Measurements from ENCODE around the gene SLC30A7. TPM values are rescaled to one million over a fixed set of nuclear protein-coding genes. Genes with fewer than 3 reads are reported as not detected.
A peak's percentile ranks its signal among the peaks of the same experiment; 100 is the strongest.

SLC30A7 gene
- total RNA-seq, 6 experiments from 2014 or later, result 19.1 to 32.2 (median 23.3) TPM

- intact Hi-C loops (cut with DNase I), result no loop called here
- DNase-seq, result no peak
- Histone ChIP-seq H3K4me3 (no peak overlapping the region), H3K27ac (peak overlapping the region in 1 of 3 donors; percentile 4), H3K27me3 (no peaks in the 10 kb centered on the region), H3K4me1 (peaks cover 0 to 14% (median 3%) of the 10 kb centered on the region in 4 donors), H3K9me3 (no peaks in the 10 kb centered on the region), H3K36me3 (no peaks in the 10 kb centered on the region)
- peak; percentile 59 to 79 (median 70) for ATAC-seq
- whole genome bisulfite sequencing (ENCODE audit: insufficient coverage, low coverage, low lambda C conversion rate, missing lambda C conversion rate), result 57% methylated on average over 4 of the region's 4 CpGs
- TF ChIP-seq CTCF (IDR thresholded peaks at IDR 0.05) (no peak), POLR2A (IDR thresholded peaks at IDR 0.05) (no peak)
Observed at GRCh38 chr1:100995198-100995988, 99.5 kb downstream of the SLC30A7 start.

- Histone ChIP-seq H3K36me3 (no peaks in the 10 kb centered on the region), H3K27ac (no peak overlapping the region), H3K4me3 (no peak overlapping the region), H3K9me3 (no peaks in the 10 kb centered on the region), H3K4me1 (peaks cover 0 to 24% (median 3%) of the 10 kb centered on the region in 4 donors), H3K27me3 (no peaks in the 10 kb centered on the region)
- intact Hi-C loops (cut with DNase I), result no loop called here
- TF ChIP-seq POLR2A (IDR thresholded peaks at IDR 0.05) (no peak), CTCF (IDR thresholded peaks at IDR 0.05) (no peak)
- WGBS (ENCODE audit: insufficient coverage, low coverage, low lambda C conversion rate, missing lambda C conversion rate), result 100% methylated on average over 1 of the region's 1 CpG
- ATAC-seq (no peak), DNase-seq (no peak)
Observed at GRCh38 chr1:100998426-100998825, 102.5 kb downstream of the SLC30A7 start.

- intact Hi-C loops (cut with DNase I), result no loop called here
- TF ChIP-seq POLR2A (IDR thresholded peaks at IDR 0.05), result no peak
- TF ChIP-seq CTCF (IDR thresholded peaks at IDR 0.05), result no peak
- no peak for DNase-seq
- no peaks in the 10 kb centered on the region for H3K27me3 ChIP-seq
- no peaks in the 10 kb centered on the region for H3K36me3 ChIP-seq
- peaks cover 0 to 37% (median 5%) of the 10 kb centered on the region in 4 donors for H3K4me1 ChIP-seq
- no peak overlapping the region for H3K27ac ChIP-seq
- no peak for ATAC-seq
- H3K4me3 ChIP-seq, result no peak overlapping the region
- WGBS (ENCODE audit: insufficient coverage, low coverage, low lambda C conversion rate, missing lambda C conversion rate), result 100% methylated on average over 2 of the region's 2 CpGs
- H3K9me3 ChIP-seq, result no peaks in the 10 kb centered on the region
Observed at GRCh38 chr1:101000131-101000873, 104.4 kb downstream of the SLC30A7 start.

- DNase-seq (no peak), ATAC-seq (peak in 1 of 4 donors; percentile 15)
- Histone ChIP-seq H3K27ac (no peak overlapping the region), H3K9me3 (no peaks in the 10 kb centered on the region), H3K27me3 (no peaks in the 10 kb centered on the region), H3K4me3 (no peak overlapping the region), H3K36me3 (no peaks in the 10 kb centered on the region), H3K4me1 (peaks cover 0 to 43% (median 5%) of the 10 kb centered on the region in 4 donors)
- intact Hi-C loops (cut with DNase I), result no loop called here
- 52% methylated on average over 2 of the region's 2 CpGs for WGBS (ENCODE audit: insufficient coverage, low coverage, low lambda C conversion rate, missing lambda C conversion rate)
- TF ChIP-seq CTCF (IDR thresholded peaks at IDR 0.05) (no peak), POLR2A (IDR thresholded peaks at IDR 0.05) (no peak)
Observed at GRCh38 chr1:101002551-101002950, 106.7 kb downstream of the SLC30A7 start.

All from right lobe of liver (tissue), 6 donors.